IPS-11a (cell line): Measurements from ENCODE around the gene RNF220.
"Not testable (repeated sequence)": the region's sequence is repeated elsewhere in the genome, so short reads cannot be mapped to it uniquely, and the experiment has no call there.

ENCODE experiments used
- H3K4me3 ChIP-seq: one replicate; pipeline ENCODE4 v1.5.1; 2013; ENCODE audit warnings: low read depth, low read length, control low read depth

Gene RNF220

GRCh38 chr1:44545961-44546360 is 140.9 kb downstream of the RNF220 start:
- no peak overlapping the region for H3K4me3 ChIP-seq

- no peak overlapping the region for H3K4me3 ChIP-seq
Observed at GRCh38 chr1:44546403-44547053, 141.5 kb downstream of the RNF220 start.

GRCh38 chr1:44547361-44547760 is 142.3 kb downstream of the RNF220 start:
- H3K4me3 ChIP-seq: no peak overlapping the region

GRCh38 chr1:44547837-44548236 is 142.8 kb downstream of the RNF220 start:
- H3K4me3 ChIP-seq: no peak overlapping the region

- no peak overlapping the region for H3K4me3 ChIP-seq
Observed at GRCh38 chr1:44549510-44549909, 144.5 kb downstream of the RNF220 start.

DNA sequence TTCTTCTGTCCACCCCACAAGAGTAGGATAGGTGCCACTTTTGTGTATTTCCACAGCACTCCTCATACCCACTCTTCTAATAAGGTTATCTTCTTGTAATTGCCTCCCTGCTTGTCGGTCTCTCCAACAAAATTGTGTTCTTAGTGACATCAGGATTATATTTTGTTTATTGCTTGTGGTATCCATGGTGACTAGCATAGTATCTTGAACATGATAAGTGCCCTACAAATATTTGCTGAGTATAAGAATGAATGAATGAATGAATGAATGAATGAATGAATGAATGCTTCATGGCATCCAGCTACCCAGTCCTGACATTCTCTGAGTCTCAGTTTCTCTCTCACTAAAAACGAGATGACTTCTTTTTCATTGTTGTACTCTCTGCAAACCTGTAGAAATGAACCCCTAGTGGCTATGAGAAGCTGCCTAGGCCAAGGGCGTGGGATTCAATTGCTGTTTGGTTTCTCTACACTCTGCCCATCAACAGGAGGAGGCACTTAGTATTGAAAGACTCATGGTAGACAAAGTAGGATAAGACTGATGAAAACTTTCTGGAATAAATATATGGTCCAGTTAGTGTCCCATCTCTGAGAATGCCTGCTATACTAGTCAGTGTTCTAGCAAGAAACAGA is 148.2 kb downstream of the RNF220 start:
- H3K4me3 ChIP-seq: no peak overlapping the region

GRCh38 chr1:44553771-44554170 is 148.7 kb downstream of the RNF220 start:
- no peak overlapping the region for H3K4me3 ChIP-seq

DNA sequence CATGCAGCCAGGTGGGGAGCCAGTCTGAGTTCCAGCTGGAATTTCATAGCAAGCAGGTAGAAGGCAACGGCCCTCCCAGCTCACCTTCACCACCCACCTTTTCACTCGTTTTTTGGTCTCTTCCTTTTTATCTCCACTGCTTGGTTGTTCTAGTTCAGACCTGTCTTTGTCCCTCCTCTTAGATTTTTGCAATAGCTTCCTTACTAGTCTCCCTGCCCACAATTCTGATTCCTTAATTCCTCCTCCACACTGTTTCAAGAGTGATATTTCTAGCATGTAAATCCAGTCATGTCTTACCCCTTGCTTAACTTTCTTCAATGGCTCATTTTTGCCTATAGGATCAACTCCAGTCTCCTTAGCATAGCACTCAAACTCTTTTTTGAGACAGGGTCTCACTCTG is 149.7 kb downstream of the RNF220 start:
- H3K4me3 ChIP-seq: no peak overlapping the region

DNA sequence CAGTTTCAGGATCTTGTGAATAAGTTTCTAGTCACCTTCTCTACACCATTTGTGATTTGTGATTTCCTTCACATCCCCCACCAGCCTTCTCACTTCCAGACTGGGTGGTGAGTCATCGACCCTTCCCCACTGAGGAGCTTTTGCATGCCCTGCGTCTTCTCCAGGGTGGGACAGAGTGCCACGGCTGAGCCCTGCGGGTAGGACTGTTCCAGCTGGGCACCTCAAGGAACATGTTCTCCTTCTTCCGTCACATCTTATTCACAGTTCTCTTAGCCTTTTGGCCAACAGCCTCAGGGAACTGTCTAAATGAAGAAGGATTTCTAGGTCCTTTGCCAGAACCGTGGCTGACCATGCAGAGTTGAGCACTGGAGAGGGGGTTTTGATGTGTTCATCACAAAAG is 152.7 kb downstream of the RNF220 start:
- H3K4me3 ChIP-seq: no peak overlapping the region

DNA sequence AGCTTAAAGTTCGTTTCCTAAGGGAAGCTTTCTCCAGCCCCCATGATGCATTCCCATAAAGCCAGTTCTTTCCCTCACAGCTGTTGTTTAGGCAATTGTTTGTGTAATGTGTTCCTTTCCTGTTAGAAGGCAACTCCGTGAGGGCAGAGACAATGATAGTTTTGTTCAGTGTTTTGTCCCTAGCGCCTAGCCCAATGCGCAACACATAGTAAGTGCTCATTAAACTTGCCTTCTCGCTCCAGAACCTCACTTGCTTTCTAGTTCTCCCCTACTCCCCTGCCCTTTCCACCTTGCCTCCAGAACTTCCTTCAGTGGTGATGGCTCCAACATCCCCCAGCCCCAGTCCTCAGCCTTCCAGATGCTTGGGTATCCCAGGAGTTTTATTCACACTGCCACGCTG is 153.8 kb downstream of the RNF220 start:
- H3K4me3 ChIP-seq: no peak overlapping the region

GRCh38 chr1:44559330-44559729 is 154.3 kb downstream of the RNF220 start:
- H3K4me3 ChIP-seq: no peak overlapping the region

DNA sequence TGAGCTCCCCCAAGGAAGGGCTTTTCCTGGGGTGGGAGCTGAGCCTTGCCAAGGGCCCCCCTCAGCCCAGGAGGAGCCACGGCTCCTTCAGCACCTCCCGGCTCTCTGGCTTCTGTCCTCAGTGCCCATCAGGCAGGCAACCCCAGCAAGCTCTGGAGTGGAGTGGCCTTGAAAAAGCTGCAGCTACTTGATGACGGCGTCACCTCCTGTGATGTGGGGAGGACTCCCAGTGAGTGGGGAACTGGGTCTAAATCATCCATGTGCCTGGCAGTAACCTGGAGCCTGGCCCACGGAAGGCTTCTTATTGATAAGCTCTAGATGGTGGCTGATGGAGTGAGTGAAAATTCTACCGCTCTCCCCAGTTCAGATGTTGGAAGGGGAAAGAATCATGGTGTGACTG is 154.9 kb downstream of the RNF220 start:
- no peak overlapping the region for H3K4me3 ChIP-seq

DNA sequence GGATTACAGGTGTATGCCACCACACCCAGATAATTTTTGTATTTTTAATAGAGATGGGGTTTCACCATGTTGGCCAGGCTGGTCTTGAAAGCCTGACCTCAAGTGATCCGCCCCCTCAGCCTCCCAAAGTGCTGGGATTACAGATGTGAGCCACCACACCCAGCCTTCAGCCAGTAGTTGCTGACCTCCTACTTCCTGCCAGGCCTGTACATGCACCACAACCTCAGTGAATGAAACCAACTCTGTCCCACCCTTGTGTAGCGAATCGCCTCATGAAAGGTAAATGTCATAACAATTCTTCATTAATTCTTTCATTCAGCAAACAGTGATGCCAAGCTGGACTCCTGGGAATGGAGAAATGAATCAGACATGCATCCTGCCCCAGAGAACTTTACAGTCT is 155.6 kb downstream of the RNF220 start:
- H3K4me3 ChIP-seq: not testable (repeated sequence)

- H3K4me3 ChIP-seq: no peak overlapping the region
Observed at GRCh38 chr1:44565259-44565750, 160.2 kb downstream of the RNF220 start.

DNA sequence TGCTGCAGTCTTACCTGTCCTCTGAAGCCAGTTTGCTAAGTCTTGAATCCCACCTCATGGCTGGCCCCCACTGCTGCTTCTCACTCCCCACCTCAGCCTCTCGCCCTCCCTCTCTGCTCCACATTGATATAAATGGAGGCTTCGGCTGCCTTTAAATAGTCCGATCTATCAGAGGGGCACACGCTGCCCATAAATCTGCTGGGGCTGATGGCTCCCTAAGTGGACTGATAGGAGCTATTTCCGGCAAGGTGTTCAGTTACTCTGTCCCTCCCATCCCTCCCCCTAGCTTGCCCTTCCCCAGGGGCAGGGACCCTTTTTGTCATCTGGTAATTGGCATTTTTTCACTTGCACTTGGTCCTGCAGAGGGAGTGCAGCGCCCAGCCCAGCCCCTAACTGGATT is 160.8 kb downstream of the RNF220 start:
- H3K4me3 ChIP-seq: no peak overlapping the region

- no peak overlapping the region for H3K4me3 ChIP-seq
Observed at GRCh38 chr1:44566281-44567046, 161.4 kb downstream of the RNF220 start.

- no peak overlapping the region for H3K4me3 ChIP-seq
Observed at GRCh38 chr1:44568128-44568900, 163.3 kb downstream of the RNF220 start.

GRCh38 chr1:44569491-44569890 is 164.4 kb downstream of the RNF220 start:
- no peak overlapping the region for H3K4me3 ChIP-seq

GRCh38 chr1:44571712-44572571 is 166.9 kb downstream of the RNF220 start:
- H3K4me3 ChIP-seq: no peak overlapping the region

- no peak overlapping the region for H3K4me3 ChIP-seq
Observed at GRCh38 chr1:44572572-44572879, 167.5 kb downstream of the RNF220 start.
